ENCODE results near the gene LRRC7.

GRCh38 chr1:69888657-69889056, 320.9 kb downstream of the LRRC7 start:
- TF ChIP-seq EZH2 (IDR thresholded peaks at IDR 0.05; ENCODE audit: borderline replicate concordance, insufficient read depth, low read length, poor library complexity, severe bottlenecking), result no peak
- TF ChIP-seq TAF1 (IDR thresholded peaks at IDR 0.05; ENCODE audit: low read depth), result no peak
- no peak for TF ChIP-seq POLR2AphosphoS5 (IDR thresholded peaks at IDR 0.05)
- no peak for TF ChIP-seq SMC3 (conservative IDR thresholded peaks at IDR 0.05; ENCODE audit: poor library complexity)
- TF ChIP-seq CTCF (IDR thresholded peaks at IDR 0.05; ENCODE audit: poor library complexity, severe bottlenecking), result no peak
- TF ChIP-seq EP300 (conservative IDR thresholded peaks at IDR 0.05; ENCODE audit: poor library complexity, severe bottlenecking), result no peak
- no peak for TF ChIP-seq RAD21 (conservative IDR thresholded peaks at IDR 0.05)
- TF ChIP-seq REST (IDR thresholded peaks at IDR 0.05; ENCODE audit: borderline replicate concordance), result no peak
- TF ChIP-seq MXI1 (conservative IDR thresholded peaks at IDR 0.05; ENCODE audit: poor library complexity, severe bottlenecking), result no peak

Data from neural cell (in vitro differentiated cells).